GM19193 (cell line): ENCODE measurements around the gene CHPF.

Source experiments
- POLR2A ChIP-seq: IDR thresholded peaks from 4 replicates; pipeline ENCODE4 v1.6.1; 2011; ENCODE audit not compliant: insufficient read depth, insufficient read length; ENCODE audit errors: extremely low read depth

The CHPF gene

DNA sequence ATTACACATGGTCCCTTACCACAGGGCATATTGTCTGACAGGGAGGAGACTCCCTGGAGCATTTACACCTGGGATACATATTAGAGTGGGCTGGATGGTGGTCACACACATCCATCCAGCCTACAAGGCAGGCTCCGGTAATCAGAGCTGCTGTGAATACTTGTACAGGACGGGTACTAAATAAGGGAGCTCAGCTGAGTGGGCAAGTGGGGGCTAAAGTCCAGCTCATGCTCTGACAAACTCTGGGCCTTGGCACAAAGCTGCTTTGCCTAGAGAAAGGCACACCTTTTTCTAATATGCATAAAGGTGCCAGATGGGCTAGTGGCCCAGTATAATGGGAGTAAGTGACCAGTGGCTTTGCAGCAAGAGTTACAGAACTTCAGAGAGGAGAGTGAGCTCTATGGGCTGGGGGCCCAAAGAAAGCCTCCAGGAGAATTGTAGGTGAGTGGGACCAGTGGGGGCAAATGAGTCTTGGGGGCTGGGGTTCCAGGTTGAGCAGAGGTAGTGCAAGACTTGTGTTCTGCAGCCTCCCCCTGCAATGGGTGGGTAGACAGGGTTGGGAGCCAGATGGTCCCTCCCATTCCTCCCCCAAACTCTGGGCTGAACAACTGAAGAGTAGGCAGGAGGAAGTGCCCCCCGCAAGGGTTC is 1.8 kb upstream of the CHPF start:
- no peak for TF ChIP-seq POLR2A

- TF ChIP-seq POLR2A = no peak
Observed at GRCh38 chr2:219544567-219544966, 958 bp upstream of the CHPF start.

GRCh38 chr2:219542931-219543595 is 546 bp downstream of the CHPF start:
- TF ChIP-seq POLR2A = no peak

- no peak for TF ChIP-seq POLR2A
Observed at GRCh38 chr2:219541611-219542180, 1.9 kb downstream of the CHPF start.

GRCh38 chr2:219540784-219541504 is 2.7 kb downstream of the CHPF start:
- no peak for TF ChIP-seq POLR2A

DNA sequence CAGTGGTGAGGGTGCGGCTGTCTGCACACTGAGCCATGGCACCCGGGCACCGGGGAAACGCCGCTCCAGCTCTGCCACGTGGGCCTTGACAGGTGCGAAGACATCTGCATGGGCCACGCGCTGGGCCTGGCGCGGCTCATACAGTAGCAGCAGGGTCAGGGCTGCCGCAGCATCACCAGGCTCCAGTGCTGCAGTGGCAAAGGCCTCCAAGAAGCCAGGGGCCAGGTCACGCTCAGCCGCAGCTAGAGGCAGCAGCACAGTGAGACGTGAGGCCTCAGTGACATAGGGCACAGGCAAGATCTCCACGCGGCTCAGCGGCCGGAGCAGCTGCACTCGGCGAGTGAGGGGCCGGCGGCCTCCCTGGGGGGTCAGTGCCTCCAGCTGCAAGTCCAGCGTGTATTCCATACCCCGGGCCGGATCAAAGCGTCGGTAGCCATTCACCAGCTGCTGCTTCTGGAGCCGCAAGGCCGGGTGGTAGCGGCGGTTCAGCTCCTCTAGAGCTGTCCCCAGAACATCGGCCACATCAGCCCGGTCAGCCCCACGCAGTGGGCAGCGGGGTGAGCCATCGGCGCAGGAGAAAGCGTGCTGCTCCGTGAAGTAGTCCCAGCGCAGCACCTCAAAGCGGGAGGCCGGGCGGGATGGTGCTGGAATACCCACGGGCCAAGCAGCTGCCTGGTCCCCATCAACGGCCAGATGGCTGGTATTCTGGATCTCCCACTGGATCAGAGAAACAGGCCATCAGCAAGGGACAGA is 3.5 kb downstream of the CHPF start:
- no peak for TF ChIP-seq POLR2A

GRCh38 chr2:219538956-219539788 is 4.4 kb downstream of the CHPF start:
- no peak for TF ChIP-seq POLR2A

- TF ChIP-seq POLR2A = no peak
Observed at GRCh38 chr2:219538504-219538951, 5.1 kb downstream of the CHPF start.

- TF ChIP-seq POLR2A = no peak
Observed at GRCh38 chr2:219537657-219538488, 5.7 kb downstream of the CHPF start.

GRCh38 chr2:219536967-219537366 is 6.6 kb downstream of the CHPF start:
- TF ChIP-seq POLR2A = no peak

GRCh38 chr2:219536425-219536824 is 7.2 kb downstream of the CHPF start:
- no peak for TF ChIP-seq POLR2A

- TF ChIP-seq POLR2A = no peak
Observed at GRCh38 chr2:219533930-219534661, 9.5 kb downstream of the CHPF start.

- no peak for TF ChIP-seq POLR2A
Observed at GRCh38 chr2:219532378-219532649, 11.3 kb downstream of the CHPF start.
